ENCODE results near the gene EVA1A.

The EVA1A gene

GRCh38 chr2:75526842-75527241, 33.9 kb downstream of the EVA1A start:
- H3K27me3 ChIP-seq (ENCODE audit: low read length) = no peaks in the 10 kb centered on the region
- no peak overlapping the region for H3K4me3 ChIP-seq (ENCODE audit: insufficient read depth, low read length, poor library complexity, severe bottlenecking)
- no peaks in the 10 kb centered on the region for H4K20me1 ChIP-seq (ENCODE audit: low read depth, low read length)
- H3F3A ChIP-seq (ENCODE audit: insufficient read depth) = no peaks in the 10 kb centered on the region
- H3K79me2 ChIP-seq (ENCODE audit: insufficient read depth, low read length) = no peaks in the 10 kb centered on the region
- no peak overlapping the region for H2AFZ ChIP-seq (ENCODE audit: low read depth, low read length, severe bottlenecking)
- TF ChIP-seq CTCF (IDR thresholded peaks at IDR 0.05; ENCODE audit: insufficient read depth, low read length, poor library complexity, severe bottlenecking) (no peak), EZH2phosphoT487 (conservative IDR thresholded peaks at IDR 0.05; ENCODE audit: low read length) (no peak)
- no peaks in the 10 kb centered on the region for H3K9me2 ChIP-seq (replicated peaks; ENCODE audit: insufficient read depth, low read length)
- H3K9ac ChIP-seq (ENCODE audit: low read length) = no peak overlapping the region
- no peaks in the 10 kb centered on the region for H3K36me3 ChIP-seq (ENCODE audit: low read length)
- H3K4me2 ChIP-seq (ENCODE audit: low read depth, low read length, poor library complexity, severe bottlenecking) = no peak overlapping the region
- H3K9me3 ChIP-seq (ENCODE audit: insufficient read depth, low read length) = no peaks in the 10 kb centered on the region
- H3K27ac ChIP-seq (ENCODE audit: low read depth, low read length) = no peak overlapping the region

GRCh38 chr2:75525434-75526310, 35.1 kb downstream of the EVA1A start:
- no peaks in the 10 kb centered on the region for H3K9me3 ChIP-seq (ENCODE audit: insufficient read depth, low read length)
- H3F3A ChIP-seq (ENCODE audit: insufficient read depth) = no peaks in the 10 kb centered on the region
- H4K20me1 ChIP-seq (ENCODE audit: low read depth, low read length) = no peaks in the 10 kb centered on the region
- H3K9ac ChIP-seq (ENCODE audit: low read length) = no peak overlapping the region
- no peak overlapping the region for H3K4me3 ChIP-seq (ENCODE audit: insufficient read depth, low read length, poor library complexity, severe bottlenecking)
- no peaks in the 10 kb centered on the region for H3K9me2 ChIP-seq (replicated peaks; ENCODE audit: insufficient read depth, low read length)
- no peak overlapping the region for H2AFZ ChIP-seq (ENCODE audit: low read depth, low read length, severe bottlenecking)
- no peak overlapping the region for H3K27ac ChIP-seq (ENCODE audit: low read depth, low read length)
- no peaks in the 10 kb centered on the region for H3K36me3 ChIP-seq (ENCODE audit: low read length)
- no peaks in the 10 kb centered on the region for H3K79me2 ChIP-seq (ENCODE audit: insufficient read depth, low read length)
- H3K4me2 ChIP-seq (ENCODE audit: low read depth, low read length, poor library complexity, severe bottlenecking) = no peak overlapping the region
- H3K27me3 ChIP-seq (ENCODE audit: low read length) = no peaks in the 10 kb centered on the region
- TF ChIP-seq EZH2phosphoT487 (conservative IDR thresholded peaks at IDR 0.05; ENCODE audit: low read length) (no peak), CTCF (IDR thresholded peaks at IDR 0.05; ENCODE audit: insufficient read depth, low read length, poor library complexity, severe bottlenecking) (no peak)

GRCh38 chr2:75524276-75524911, 36.3 kb downstream of the EVA1A start:
- H3K9me3 ChIP-seq (ENCODE audit: insufficient read depth, low read length) = no peaks in the 10 kb centered on the region
- H3K4me2 ChIP-seq (ENCODE audit: low read depth, low read length, poor library complexity, severe bottlenecking) = no peak overlapping the region
- no peak overlapping the region for H3K4me3 ChIP-seq (ENCODE audit: insufficient read depth, low read length, poor library complexity, severe bottlenecking)
- H3K79me2 ChIP-seq (ENCODE audit: insufficient read depth, low read length) = no peaks in the 10 kb centered on the region
- TF ChIP-seq EZH2phosphoT487 (conservative IDR thresholded peaks at IDR 0.05; ENCODE audit: low read length) = no peak
- no peak overlapping the region for H3K9ac ChIP-seq (ENCODE audit: low read length)
- no peak overlapping the region for H2AFZ ChIP-seq (ENCODE audit: low read depth, low read length, severe bottlenecking)
- H3F3A ChIP-seq (ENCODE audit: insufficient read depth) = no peaks in the 10 kb centered on the region
- no peaks in the 10 kb centered on the region for H4K20me1 ChIP-seq (ENCODE audit: low read depth, low read length)
- no peaks in the 10 kb centered on the region for H3K9me2 ChIP-seq (replicated peaks; ENCODE audit: insufficient read depth, low read length)
- H3K27me3 ChIP-seq (ENCODE audit: low read length) = no peaks in the 10 kb centered on the region
- no peaks in the 10 kb centered on the region for H3K36me3 ChIP-seq (ENCODE audit: low read length)
- H3K27ac ChIP-seq (ENCODE audit: low read depth, low read length) = no peak overlapping the region
